Measurements from ENCODE around the gene MYCL.
"Not testable (repeated sequence)": the region's sequence is repeated elsewhere in the genome, so short reads cannot be mapped to it uniquely, and the experiment has no call there.

Gene MYCL

GRCh38 chr1:39915499-39916129 is 13.9 kb upstream of the MYCL start:
- H3K27ac ChIP-seq, result no peak overlapping the region
- TF ChIP-seq, protein P1, sequence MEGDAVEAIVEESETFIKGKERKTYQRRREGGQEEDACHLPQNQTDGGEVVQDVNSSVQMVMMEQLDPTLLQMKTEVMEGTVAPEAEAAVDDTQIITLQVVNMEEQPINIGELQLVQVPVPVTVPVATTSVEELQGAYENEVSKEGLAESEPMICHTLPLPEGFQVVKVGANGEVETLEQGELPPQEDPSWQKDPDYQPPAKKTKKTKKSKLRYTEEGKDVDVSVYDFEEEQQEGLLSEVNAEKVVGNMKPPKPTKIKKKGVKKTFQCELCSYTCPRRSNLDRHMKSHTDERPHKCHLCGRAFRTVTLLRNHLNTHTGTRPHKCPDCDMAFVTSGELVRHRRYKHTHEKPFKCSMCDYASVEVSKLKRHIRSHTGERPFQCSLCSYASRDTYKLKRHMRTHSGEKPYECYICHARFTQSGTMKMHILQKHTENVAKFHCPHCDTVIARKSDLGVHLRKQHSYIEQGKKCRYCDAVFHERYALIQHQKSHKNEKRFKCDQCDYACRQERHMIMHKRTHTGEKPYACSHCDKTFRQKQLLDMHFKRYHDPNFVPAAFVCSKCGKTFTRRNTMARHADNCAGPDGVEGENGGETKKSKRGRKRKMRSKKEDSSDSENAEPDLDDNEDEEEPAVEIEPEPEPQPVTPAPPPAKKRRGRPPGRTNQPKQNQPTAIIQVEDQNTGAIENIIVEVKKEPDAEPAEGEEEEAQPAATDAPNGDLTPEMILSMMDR (conservative IDR thresholded peaks at IDR 0.05), result no peak

DNA sequence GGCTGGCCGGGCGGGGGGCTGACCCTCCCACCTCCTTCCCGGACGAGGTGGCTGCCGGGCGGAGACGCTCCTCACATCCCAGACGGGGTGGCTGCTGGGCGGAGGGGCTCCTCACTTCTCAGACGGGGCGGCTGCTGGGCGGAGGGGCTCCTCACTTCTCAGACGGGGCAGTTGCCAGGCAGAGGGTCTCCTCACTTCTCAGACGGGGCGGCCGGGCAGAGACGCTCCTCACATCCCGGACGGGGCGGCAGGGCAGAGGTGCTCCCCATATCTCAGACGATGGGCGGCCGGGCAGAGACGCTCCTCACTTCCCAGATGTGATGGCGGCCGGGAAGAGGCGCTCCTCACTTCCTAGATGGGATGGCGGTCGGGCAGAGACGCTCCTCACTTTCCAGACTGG is 11.4 kb upstream of the MYCL start:
- not testable (repeated sequence) for H3K27ac ChIP-seq

DNA sequence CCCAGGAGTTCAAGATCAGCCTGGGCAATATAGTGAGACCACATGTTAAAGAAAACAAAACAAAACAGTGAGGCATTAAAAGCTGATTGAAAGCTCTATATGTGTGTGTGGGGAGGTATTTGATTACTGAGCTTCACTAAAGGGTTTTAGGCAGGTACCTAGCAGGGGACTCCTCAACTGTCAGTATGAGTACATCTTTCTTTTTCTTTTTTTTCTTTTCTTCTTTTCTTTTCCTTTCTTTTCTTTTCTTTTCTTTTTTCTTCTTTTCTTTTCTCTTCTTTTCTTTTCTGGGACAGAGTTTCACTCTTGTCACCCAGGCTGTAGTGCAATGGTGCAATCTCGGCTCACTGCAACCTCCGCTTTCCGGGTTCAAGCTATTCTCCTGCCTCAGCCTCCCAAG is 8.5 kb upstream of the MYCL start:
- TF ChIP-seq, protein P1 (conservative IDR thresholded peaks at IDR 0.05), result no peak
- H3K27ac ChIP-seq, result no peak overlapping the region

GRCh38 chr1:39908534-39908933 is 6.8 kb upstream of the MYCL start:
- TF ChIP-seq, protein P1 (conservative IDR thresholded peaks at IDR 0.05), result no peak
- H3K27ac ChIP-seq, result no peak overlapping the region

DNA sequence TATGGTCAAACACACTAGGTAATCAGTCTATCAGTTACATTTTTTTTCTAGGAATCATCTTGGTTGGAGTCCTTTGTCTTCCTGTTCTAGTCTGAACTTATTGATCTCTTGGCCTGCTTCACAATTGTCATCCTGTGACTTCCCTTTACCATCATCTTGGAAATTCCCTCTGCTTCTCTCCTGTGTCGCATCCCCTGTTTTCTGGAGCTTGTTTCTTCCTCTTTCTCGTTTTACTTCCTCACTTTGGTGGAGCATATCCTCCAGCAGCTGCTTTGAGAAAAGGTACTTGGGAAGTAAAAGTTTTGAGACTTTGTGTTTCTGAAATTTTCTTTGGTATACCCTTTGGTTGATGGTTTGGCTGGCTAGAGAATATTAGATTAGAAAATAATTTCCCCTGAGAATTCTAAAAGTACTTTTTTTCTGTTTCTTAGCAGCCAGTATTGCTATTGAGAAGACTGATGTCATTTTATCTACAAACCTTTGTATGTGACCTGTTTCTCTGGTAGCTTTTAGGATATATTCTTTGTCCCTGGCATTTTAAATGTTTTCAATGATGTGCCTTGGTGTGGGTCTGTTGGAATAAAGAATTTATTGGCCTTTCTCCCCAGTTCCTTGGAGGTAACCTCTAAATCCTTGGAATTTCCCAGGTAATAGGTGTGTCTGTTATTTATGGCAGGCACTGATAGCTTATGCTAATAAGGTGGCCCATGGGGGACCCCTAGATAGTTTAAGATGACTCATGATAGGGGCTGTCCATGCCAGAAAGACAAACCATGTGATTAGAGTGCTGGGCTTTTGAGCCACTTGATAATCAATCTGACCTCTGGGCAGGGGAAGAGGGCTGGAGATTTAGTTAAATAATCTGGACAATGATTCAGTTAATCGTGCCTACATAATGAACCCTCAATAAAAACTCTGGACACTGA is 6.1 kb upstream of the MYCL start:
- TF ChIP-seq, protein P1 (conservative IDR thresholded peaks at IDR 0.05), result no peak
- no peak overlapping the region for H3K27ac ChIP-seq

- no peak overlapping the region for H3K27ac ChIP-seq
- TF ChIP-seq, protein P1 (conservative IDR thresholded peaks at IDR 0.05), result no peak
Observed at GRCh38 chr1:39905172-39905571, 3.5 kb upstream of the MYCL start.

DNA sequence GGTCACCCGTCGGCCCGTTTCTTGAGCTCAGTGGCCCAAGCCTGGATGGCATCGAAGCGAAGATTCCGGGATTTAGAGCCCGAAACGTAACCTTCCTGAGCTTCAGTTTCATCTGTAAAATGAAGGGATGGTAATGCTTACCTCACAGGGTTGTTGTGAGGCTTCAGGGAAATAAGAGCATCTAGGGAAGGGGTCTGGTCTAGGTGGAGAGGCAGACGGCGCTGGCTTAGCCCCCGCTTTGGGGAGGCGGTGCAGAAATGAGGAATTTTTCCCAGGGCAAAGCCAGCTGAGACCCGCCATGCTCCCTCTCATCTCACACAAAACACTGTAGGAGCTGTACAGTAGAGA is 717 bp upstream of the MYCL start:
- H3K27ac ChIP-seq, result peak overlapping the region; percentile 77
- TF ChIP-seq, protein P1 (conservative IDR thresholded peaks at IDR 0.05), result peak; percentile 24

GRCh38 chr1:39901464-39901713 is 328 bp downstream of the MYCL start:
- peak overlapping the region; percentile 77 for H3K27ac ChIP-seq
- TF ChIP-seq, protein P1 (conservative IDR thresholded peaks at IDR 0.05), result no peak
